Measurements from ENCODE around the gene C2orf69. TPM values are rescaled to one million over a fixed set of nuclear protein-coding genes. Genes with fewer than 3 reads are reported as not detected.

C2orf69 gene
- total and polyA plus RNA-seq, 2 experiments from 2014 or later, result 6.8 to 10.5 TPM

DNA sequence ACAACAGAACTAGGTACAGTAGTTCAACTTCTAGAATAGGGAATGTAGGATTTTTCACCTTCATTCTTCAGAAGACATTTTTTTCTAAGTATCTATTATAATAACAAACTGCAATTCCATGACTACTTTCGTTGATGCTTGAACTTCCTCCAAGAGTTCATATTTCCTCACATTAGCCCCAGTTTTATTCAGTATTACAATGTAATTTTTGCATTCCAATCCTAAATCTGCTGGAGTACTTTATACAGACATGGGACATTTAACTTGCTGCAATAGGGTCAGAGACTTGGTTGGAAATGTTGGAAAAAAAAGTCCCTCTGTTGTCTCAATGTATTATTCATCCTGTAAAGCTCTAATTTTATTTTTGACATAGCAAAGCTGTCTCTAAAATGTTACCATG lies 40.5 kb upstream of the C2orf69 start:
- WGBS (ENCODE audit: low lambda C conversion rate, missing lambda C conversion rate), result 76% methylated on average over 1 of the region's 1 CpG
- no peak overlapping the region for H3K27ac ChIP-seq

DNA sequence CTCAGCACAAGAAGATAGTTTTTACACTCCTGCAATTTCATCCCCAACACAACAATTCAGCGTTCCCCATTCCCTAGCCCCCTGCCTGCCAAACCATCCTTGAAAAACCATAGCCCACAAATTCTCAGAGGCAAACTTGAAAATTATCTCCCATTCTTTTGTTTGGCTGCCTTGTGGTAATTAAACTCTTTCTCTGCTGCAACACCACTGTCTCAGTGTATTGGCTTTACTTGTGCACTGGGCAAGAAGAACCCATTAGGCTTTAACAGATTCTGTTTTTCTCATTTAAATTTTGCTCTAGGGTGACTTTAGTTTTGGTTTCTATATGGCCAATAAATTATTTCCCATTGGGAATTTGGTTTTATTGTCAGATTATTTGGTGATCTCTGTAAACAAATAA lies 36.9 kb upstream of the C2orf69 start:
- H3K4me3 ChIP-seq, result no peak overlapping the region
- H3K4me2 ChIP-seq, result no peak overlapping the region

More for the DNA sequence above, 40.5 kb upstream of the C2orf69 start:
- TF ChIP-seq EZH2phosphoT487 (IDR thresholded peaks at IDR 0.05; ENCODE audit: low read depth, severe bottlenecking, unreplicated experiment), result no peak
- TF ChIP-seq, protein P1, sequence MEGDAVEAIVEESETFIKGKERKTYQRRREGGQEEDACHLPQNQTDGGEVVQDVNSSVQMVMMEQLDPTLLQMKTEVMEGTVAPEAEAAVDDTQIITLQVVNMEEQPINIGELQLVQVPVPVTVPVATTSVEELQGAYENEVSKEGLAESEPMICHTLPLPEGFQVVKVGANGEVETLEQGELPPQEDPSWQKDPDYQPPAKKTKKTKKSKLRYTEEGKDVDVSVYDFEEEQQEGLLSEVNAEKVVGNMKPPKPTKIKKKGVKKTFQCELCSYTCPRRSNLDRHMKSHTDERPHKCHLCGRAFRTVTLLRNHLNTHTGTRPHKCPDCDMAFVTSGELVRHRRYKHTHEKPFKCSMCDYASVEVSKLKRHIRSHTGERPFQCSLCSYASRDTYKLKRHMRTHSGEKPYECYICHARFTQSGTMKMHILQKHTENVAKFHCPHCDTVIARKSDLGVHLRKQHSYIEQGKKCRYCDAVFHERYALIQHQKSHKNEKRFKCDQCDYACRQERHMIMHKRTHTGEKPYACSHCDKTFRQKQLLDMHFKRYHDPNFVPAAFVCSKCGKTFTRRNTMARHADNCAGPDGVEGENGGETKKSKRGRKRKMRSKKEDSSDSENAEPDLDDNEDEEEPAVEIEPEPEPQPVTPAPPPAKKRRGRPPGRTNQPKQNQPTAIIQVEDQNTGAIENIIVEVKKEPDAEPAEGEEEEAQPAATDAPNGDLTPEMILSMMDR (IDR thresholded peaks at IDR 0.05; ENCODE audit: poor library complexity), result no peak
- no peak for TF ChIP-seq EZH2 (IDR thresholded peaks at IDR 0.05; ENCODE audit: borderline replicate concordance)
- Histone ChIP-seq H3K9me3 (ENCODE audit: low read depth) (peaks cover 3% of the 10 kb centered on the region), H3K79me2 (no peaks in the 10 kb centered on the region), H3K27me3 (no peaks in the 10 kb centered on the region), H3K9me2 (replicated peaks; ENCODE audit: insufficient read depth) (no peaks in the 10 kb centered on the region), H3K4me1 (ENCODE audit: insufficient read depth) (no peaks in the 10 kb centered on the region), H3K36me3 (replicated peaks; ENCODE audit: insufficient read depth, low read depth) (no peaks in the 10 kb centered on the region), H3K4me2 (no peak overlapping the region), H3K4me3 (no peak overlapping the region), H2AFZ (no peak overlapping the region), H4K20me1 (ENCODE audit: insufficient read depth, poor library complexity, severe bottlenecking) (no peaks in the 10 kb centered on the region)
- DNase-seq (ENCODE audit: low spot score), result no peak

DNA sequence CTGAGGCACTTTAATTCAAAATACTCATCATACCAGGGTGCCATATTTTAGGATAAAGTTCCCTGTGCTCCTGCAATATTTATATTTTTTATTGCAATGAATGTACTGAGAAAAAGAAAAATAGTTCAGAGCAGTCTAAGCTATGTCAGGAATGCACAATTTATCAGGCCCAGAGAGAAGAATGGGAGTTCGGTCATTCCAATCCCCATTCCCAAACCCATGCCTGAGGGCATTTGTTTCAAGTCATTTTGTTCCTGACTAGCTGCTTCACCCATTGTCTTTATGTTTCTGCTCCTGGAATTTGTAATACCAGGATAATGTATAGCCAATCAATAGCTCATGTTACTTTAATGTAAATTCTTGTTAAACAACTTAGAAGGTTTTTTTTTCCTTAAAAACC lies 35.7 kb upstream of the C2orf69 start:
- no peak for TF ChIP-seq EZH2phosphoT487 (IDR thresholded peaks at IDR 0.05; ENCODE audit: low read depth, severe bottlenecking, unreplicated experiment)
- TF ChIP-seq, protein P1 (IDR thresholded peaks at IDR 0.05; ENCODE audit: poor library complexity), result no peak
- TF ChIP-seq EZH2 (IDR thresholded peaks at IDR 0.05; ENCODE audit: borderline replicate concordance), result no peak
- Histone ChIP-seq H3K27ac (no peak overlapping the region), H3K36me3 (replicated peaks; ENCODE audit: insufficient read depth, low read depth) (no peaks in the 10 kb centered on the region), H3K4me2 (no peak overlapping the region), H4K20me1 (ENCODE audit: insufficient read depth, poor library complexity, severe bottlenecking) (no peaks in the 10 kb centered on the region), H3K9me2 (replicated peaks; ENCODE audit: insufficient read depth) (no peaks in the 10 kb centered on the region), H2AFZ (no peak overlapping the region), H3K79me2 (no peaks in the 10 kb centered on the region), H3K9me3 (ENCODE audit: low read depth) (peaks cover 3% of the 10 kb centered on the region), H3K4me3 (no peak overlapping the region), H3K4me1 (ENCODE audit: insufficient read depth) (no peaks in the 10 kb centered on the region), H3K27me3 (no peaks in the 10 kb centered on the region)
- WGBS (ENCODE audit: low lambda C conversion rate, missing lambda C conversion rate), result 65% methylated on average over 1 of the region's 1 CpG
- DNase-seq (ENCODE audit: low spot score), result no peak

More for the DNA sequence above, 36.9 kb upstream of the C2orf69 start:
- no peak for DNase-seq (ENCODE audit: low spot score)
- Histone ChIP-seq H3K36me3 (replicated peaks; ENCODE audit: insufficient read depth, low read depth) (no peaks in the 10 kb centered on the region), H3K27ac (no peak overlapping the region), H3K4me1 (ENCODE audit: insufficient read depth) (no peaks in the 10 kb centered on the region), H3K9me2 (replicated peaks; ENCODE audit: insufficient read depth) (no peaks in the 10 kb centered on the region), H2AFZ (no peak overlapping the region), H3K79me2 (no peaks in the 10 kb centered on the region), H3K9me3 (ENCODE audit: low read depth) (peaks cover 3% of the 10 kb centered on the region), H4K20me1 (ENCODE audit: insufficient read depth, poor library complexity, severe bottlenecking) (no peaks in the 10 kb centered on the region), H3K27me3 (no peaks in the 10 kb centered on the region)
- TF ChIP-seq EZH2 (IDR thresholded peaks at IDR 0.05; ENCODE audit: borderline replicate concordance) (no peak), EZH2phosphoT487 (IDR thresholded peaks at IDR 0.05; ENCODE audit: low read depth, severe bottlenecking, unreplicated experiment) (no peak)
- TF ChIP-seq, protein P1 (IDR thresholded peaks at IDR 0.05; ENCODE audit: poor library complexity), result no peak
- WGBS (ENCODE audit: low lambda C conversion rate, missing lambda C conversion rate), result 97% methylated on average over 1 of the region's 1 CpG

DNA sequence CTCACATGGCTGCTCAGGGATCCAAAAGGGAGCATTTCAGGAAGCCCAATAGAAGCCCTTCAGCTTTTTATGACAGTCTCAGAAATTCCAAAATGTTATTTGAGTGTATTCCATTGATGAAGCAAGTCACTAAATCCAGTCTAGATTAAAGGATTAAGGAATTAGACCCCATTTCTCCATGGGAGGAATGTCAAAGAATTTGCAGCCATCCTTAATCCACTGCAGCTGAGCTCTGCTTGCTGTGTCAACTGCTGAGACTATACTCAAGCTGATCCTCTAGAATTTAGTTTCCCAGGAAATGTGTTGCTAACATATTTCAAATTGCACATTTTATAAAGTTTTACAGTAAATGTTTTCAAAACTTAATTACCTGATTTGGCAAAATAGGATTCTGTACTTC lies 28.4 kb upstream of the C2orf69 start:
- Histone ChIP-seq H3K4me1 (ENCODE audit: insufficient read depth) (no peaks in the 10 kb centered on the region), H3K79me2 (no peaks in the 10 kb centered on the region), H3K4me3 (no peak overlapping the region), H3K27me3 (no peaks in the 10 kb centered on the region), H2AFZ (no peak overlapping the region), H3K9me2 (replicated peaks; ENCODE audit: insufficient read depth) (no peaks in the 10 kb centered on the region), H3K27ac (no peak overlapping the region), H4K20me1 (ENCODE audit: insufficient read depth, poor library complexity, severe bottlenecking) (no peaks in the 10 kb centered on the region), H3K4me2 (no peak overlapping the region), H3K9me3 (ENCODE audit: low read depth) (no peaks in the 10 kb centered on the region), H3K36me3 (replicated peaks; ENCODE audit: insufficient read depth, low read depth) (no peaks in the 10 kb centered on the region)
- DNase-seq (ENCODE audit: low spot score), result no peak
- TF ChIP-seq EZH2phosphoT487 (IDR thresholded peaks at IDR 0.05; ENCODE audit: low read depth, severe bottlenecking, unreplicated experiment), result no peak
- TF ChIP-seq, protein P1 (IDR thresholded peaks at IDR 0.05; ENCODE audit: poor library complexity), result no peak
